K562 (cell line): ENCODE measurements around the gene LRRC37A3. TPM values are rescaled to one million over a fixed set of nuclear protein-coding genes. Genes with fewer than 3 reads are reported as not detected.

Experiments used
- CBX5 ChIP-seq: IDR thresholded peaks from 2 replicates; pipeline ENCODE4 v1.6.1; 2014; ENCODE audit warnings: low read depth, borderline replicate concordance
- CBX8 ChIP-seq: fragments of 200-600 bp; sonication (generic); IDR thresholded peaks from 2 replicates; pipeline ENCODE4 v1.6.1; 2012; ENCODE audit warnings: borderline replicate concordance, mixed run types, low read depth, mild to moderate bottlenecking, moderate library complexity, mixed read lengths, low read length, control low read depth, inconsistent platforms; ENCODE audit not compliant: poor library complexity, severe bottlenecking; ENCODE audit errors: extremely low read depth
- CEBPB ChIP-seq: fragments of 450-650 bp; IDR thresholded peaks from 2 replicates; pipeline ENCODE4 v1.6.1; 2016; ENCODE audit warnings: missing genetic modification characterization, missing compliant biosample characterization
- CHD2 ChIP-seq: IDR thresholded peaks from 2 replicates; pipeline ENCODE4 v1.6.1; 2011; ENCODE audit warnings: low read depth, low read length
- ETV1 ChIP-seq: fragments of 450-650 bp; conservative IDR thresholded peaks from 2 replicates; pipeline ENCODE4 v1.6.1; 2016; ENCODE audit warnings: missing genetic modification characterization, control low read depth, low read depth, missing compliant biosample characterization
- FOS ChIP-seq: IDR thresholded peaks from 3 replicates; pipeline ENCODE4 v1.6.1; 2011; ENCODE audit not compliant: insufficient read length; ENCODE audit errors: extremely low read depth
- GATAD2A ChIP-seq: fragments of 450-650 bp; IDR thresholded peaks from 2 replicates; pipeline ENCODE4 v1.6.1; 2017
- IFI16 ChIP-seq: fragments of 250-450 bp; sonication (Bioruptor Pico); IDR thresholded peaks from 2 replicates; pipeline ENCODE4 v2.1.2; 2022; ENCODE audit warnings: mild to moderate bottlenecking, inconsistent platforms
- MAZ ChIP-seq, 2 experiments: fragments of 450-650 bp in 1 of 2; sonication (generic) in 1 of 2; formaldehyde crosslinking; IDR thresholded peaks in 1 of 2; conservative IDR thresholded peaks in 1 of 2; 2 replicates each; pipeline versions ENCODE4 v1.4.0 to v1.5.0; 2020; ENCODE audit warnings: mild to moderate bottlenecking in 1 of 2, missing genetic modification reagents in 1 of 2
- MCM3 ChIP-seq: fragments of 450-650 bp; IDR thresholded peaks from 2 replicates; pipeline ENCODE4 v1.6.1; 2016
- MTA1 ChIP-seq: fragments of 450-650 bp; IDR thresholded peaks from 2 replicates; pipeline ENCODE4 v1.6.1; 2017; ENCODE audit warnings: borderline replicate concordance
- NBN ChIP-seq: fragments of 450-650 bp; IDR thresholded peaks from 2 replicates; pipeline ENCODE4 v1.6.1; 2016; ENCODE audit warnings: low read depth, mild to moderate bottlenecking
- NFE2 ChIP-seq: IDR thresholded peaks from 2 replicates; pipeline ENCODE4 v1.6.1; 2014; ENCODE audit warnings: antibody characterized with exemption, low read depth
- POLR2H ChIP-seq: IDR thresholded peaks from 2 replicates; pipeline ENCODE4 v1.6.1; 2016; ENCODE audit warnings: missing genetic modification characterization, low read depth, mild to moderate bottlenecking, control low read depth, missing compliant biosample characterization, moderate library complexity
- PTRF ChIP-seq: fragments of 450-650 bp; IDR thresholded peaks from 2 replicates; pipeline ENCODE4 v1.6.1; 2016; ENCODE audit warnings: mild to moderate bottlenecking, missing genetic modification characterization, missing compliant biosample characterization
- RHOXF2B ChIP-seq: fragments of 250-450 bp; sonication (Bioruptor Pico); conservative IDR thresholded peaks from 2 replicates; pipeline ENCODE4 v1.5.1; 2021
- ZC3H8 ChIP-seq: fragments of 450-650 bp; IDR thresholded peaks from 2 replicates; pipeline ENCODE4 v1.6.1; 2017
- ZNF239 ChIP-seq: fragments of 250-450 bp; sonication (Bioruptor Pico); IDR thresholded peaks from 2 replicates; pipeline ENCODE4 v1.4.0; 2020; ENCODE audit warnings: mild to moderate bottlenecking
- ZNF282 ChIP-seq: sonication (generic); formaldehyde crosslinking; IDR thresholded peaks from 2 replicates; pipeline ENCODE4 v1.8.1; 2023; ENCODE audit warnings: missing genetic modification reagents
- ZNF780A ChIP-seq: fragments of 250-450 bp; sonication (Bioruptor Pico); IDR thresholded peaks from 2 replicates; pipeline ENCODE4 v1.5.0; 2021; ENCODE audit warnings: mild to moderate bottlenecking
- polyA plus RNA-seq, 8 experiments: library from polyadenylated mRNA; depleted of rRNA in 4 of 8; stranded (reverse) in 5 of 8; unstranded in 3 of 8; fragments of >200 nt; fragmentation: Nextera tagmentation in 2 of 8; fragmentation: Illumina TruSeq in 1 of 8; extraction: Ambion mirVana in 2 of 8; extraction: Trizol in 1 of 8; gene quantifications; 2 replicates each; pipeline versions ENCODE4 v1.2.1 to v1.2.3, GENCODE V29; 2011 to 2014; ENCODE audit warnings: inconsistent platforms in 1 of 8, missing spikeins in 1 of 8
- total RNA-seq, 7 experiments: library from RNA; depleted of rRNA in 6 of 7; stranded (reverse); fragments of >200 nt in 6 of 7; fragmentation: Illumina TruSeq in 2 of 7; extraction: Trizol in 2 of 7; gene quantifications; 2 replicates each; pipeline versions ENCODE4 v1.2.1 to v1.2.3, GENCODE V29; 2011 to 2021; ENCODE audit warnings: low replicate concordance in 1 of 7
- TF ChIP-seq, protein P1 (sequence below): sonication (generic); formaldehyde crosslinking; IDR thresholded peaks from 2 replicates; pipeline ENCODE4 v1.8.1; 2022; ENCODE audit warnings: missing genetic modification reagents
- TF ChIP-seq, protein P2 (sequence below): fragments of 450-650 bp; IDR thresholded peaks from 2 replicates; pipeline ENCODE4 v1.6.1; 2017; ENCODE audit warnings: mild to moderate bottlenecking, moderate library complexity
- TF ChIP-seq, protein P3 (sequence below): sonication (generic); formaldehyde crosslinking; IDR thresholded peaks from 2 replicates; pipeline ENCODE4 v1.8.0; 2023; ENCODE audit warnings: mild to moderate bottlenecking, missing genetic modification reagents
- TF ChIP-seq, protein P4 (sequence below): fragments of 450-650 bp; conservative IDR thresholded peaks from 2 replicates; pipeline ENCODE4 v1.6.1; 2016; ENCODE audit warnings: missing genetic modification characterization, low read depth, mild to moderate bottlenecking, missing compliant biosample characterization, moderate library complexity
- TF ChIP-seq, protein P5 (sequence below): sonication (generic); IDR thresholded peaks from 2 replicates; pipeline ENCODE4 v1.6.1; 2016

The LRRC37A3 gene
- total and polyA plus RNA-seq, 9 of the 15 experiments (the other 6 are each of a cell fraction or from before 2014, with no cell fraction given), result 0.14 to 5.9 (median 2.2) TPM

DNA sequence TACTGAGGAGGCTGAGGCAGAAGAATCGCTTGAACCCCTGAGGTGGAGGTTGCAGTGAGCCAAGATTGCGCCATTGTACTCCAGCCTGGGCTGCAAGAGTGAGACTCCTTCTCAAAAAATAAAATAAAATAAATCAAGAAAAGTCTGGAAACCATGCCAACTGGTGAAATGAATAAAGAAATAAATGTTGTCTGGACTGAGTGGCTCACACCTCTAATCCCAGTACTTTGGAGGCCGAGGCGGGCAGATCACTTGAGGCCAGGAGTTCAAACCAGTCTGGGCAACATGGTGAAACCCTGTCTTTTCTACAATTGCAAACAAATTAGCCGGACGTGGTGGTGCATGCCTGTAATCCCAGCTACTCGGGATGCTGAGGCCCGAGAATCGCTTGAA lies 744 bp upstream of the LRRC37A3 start (continued):
- TF ChIP-seq, protein P1, sequence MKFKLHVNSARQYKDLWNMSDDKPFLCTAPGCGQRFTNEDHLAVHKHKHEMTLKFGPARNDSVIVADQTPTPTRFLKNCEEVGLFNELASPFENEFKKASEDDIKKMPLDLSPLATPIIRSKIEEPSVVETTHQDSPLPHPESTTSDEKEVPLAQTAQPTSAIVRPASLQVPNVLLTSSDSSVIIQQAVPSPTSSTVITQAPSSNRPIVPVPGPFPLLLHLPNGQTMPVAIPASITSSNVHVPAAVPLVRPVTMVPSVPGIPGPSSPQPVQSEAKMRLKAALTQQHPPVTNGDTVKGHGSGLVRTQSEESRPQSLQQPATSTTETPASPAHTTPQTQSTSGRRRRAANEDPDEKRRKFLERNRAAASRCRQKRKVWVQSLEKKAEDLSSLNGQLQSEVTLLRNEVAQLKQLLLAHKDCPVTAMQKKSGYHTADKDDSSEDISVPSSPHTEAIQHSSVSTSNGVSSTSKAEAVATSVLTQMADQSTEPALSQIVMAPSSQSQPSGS, result no peak
- TF ChIP-seq NFE2 (no peak), ZNF780A (CRISPR knock-in tag) (no peak), CBX8 (no peak), RHOXF2B (CRISPR knock-in tag) (0 out of 2 replicates have a peak, but pooled peaks have one; percentile 4), MAZ (CRISPR knock-in tag; conservative IDR thresholded peaks at IDR 0.05 in 1 of 2, IDR thresholded peaks at IDR 0.05 in 1 of 2) (no peak), MCM3 (no peak), ZNF239 (no peak), ZNF282 (no peak), MTA1 (peak; percentile 32; the same call in 1 of the 2 replicates), GATAD2A (no peak), CBX5 (0 out of 2 replicates have a peak, but pooled peaks have one; percentile 16), IFI16 (no peak), ZC3H8 (no peak), NBN (peak; percentile 14; the same call in 1 of the 2 replicates), FOS (no peak), CHD2 (no peak), POLR2H (tag) (no peak), PTRF (tag) (no peak), ETV1 (tag) (no peak), CEBPB (tag) (peak; percentile 79)
- TF ChIP-seq, protein P2, sequence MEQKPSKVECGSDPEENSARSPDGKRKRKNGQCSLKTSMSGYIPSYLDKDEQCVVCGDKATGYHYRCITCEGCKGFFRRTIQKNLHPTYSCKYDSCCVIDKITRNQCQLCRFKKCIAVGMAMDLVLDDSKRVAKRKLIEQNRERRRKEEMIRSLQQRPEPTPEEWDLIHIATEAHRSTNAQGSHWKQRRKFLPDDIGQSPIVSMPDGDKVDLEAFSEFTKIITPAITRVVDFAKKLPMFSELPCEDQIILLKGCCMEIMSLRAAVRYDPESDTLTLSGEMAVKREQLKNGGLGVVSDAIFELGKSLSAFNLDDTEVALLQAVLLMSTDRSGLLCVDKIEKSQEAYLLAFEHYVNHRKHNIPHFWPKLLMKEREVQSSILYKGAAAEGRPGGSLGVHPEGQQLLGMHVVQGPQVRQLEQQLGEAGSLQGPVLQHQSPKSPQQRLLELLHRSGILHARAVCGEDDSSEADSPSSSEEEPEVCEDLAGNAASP, result no peak
- TF ChIP-seq, protein P3, sequence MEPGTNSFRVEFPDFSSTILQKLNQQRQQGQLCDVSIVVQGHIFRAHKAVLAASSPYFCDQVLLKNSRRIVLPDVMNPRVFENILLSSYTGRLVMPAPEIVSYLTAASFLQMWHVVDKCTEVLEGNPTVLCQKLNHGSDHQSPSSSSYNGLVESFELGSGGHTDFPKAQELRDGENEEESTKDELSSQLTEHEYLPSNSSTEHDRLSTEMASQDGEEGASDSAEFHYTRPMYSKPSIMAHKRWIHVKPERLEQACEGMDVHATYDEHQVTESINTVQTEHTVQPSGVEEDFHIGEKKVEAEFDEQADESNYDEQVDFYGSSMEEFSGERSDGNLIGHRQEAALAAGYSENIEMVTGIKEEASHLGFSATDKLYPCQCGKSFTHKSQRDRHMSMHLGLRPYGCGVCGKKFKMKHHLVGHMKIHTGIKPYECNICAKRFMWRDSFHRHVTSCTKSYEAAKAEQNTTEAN (CRISPR knock-in tag), result no peak
- TF ChIP-seq, protein P4, sequence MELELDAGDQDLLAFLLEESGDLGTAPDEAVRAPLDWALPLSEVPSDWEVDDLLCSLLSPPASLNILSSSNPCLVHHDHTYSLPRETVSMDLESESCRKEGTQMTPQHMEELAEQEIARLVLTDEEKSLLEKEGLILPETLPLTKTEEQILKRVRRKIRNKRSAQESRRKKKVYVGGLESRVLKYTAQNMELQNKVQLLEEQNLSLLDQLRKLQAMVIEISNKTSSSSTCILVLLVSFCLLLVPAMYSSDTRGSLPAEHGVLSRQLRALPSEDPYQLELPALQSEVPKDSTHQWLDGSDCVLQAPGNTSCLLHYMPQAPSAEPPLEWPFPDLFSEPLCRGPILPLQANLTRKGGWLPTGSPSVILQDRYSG (tag), result 0 out of 2 replicates have a peak, but pooled peaks have one; percentile 17
- TF ChIP-seq, protein P5, sequence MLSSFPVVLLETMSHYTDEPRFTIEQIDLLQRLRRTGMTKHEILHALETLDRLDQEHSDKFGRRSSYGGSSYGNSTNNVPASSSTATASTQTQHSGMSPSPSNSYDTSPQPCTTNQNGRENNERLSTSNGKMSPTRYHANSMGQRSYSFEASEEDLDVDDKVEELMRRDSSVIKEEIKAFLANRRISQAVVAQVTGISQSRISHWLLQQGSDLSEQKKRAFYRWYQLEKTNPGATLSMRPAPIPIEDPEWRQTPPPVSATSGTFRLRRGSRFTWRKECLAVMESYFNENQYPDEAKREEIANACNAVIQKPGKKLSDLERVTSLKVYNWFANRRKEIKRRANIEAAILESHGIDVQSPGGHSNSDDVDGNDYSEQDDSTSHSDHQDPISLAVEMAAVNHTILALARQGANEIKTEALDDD, result no peak
